NK-92 (cell line): ENCODE measurements around the gene NR2F1.
"Not testable (repeated sequence)": the region's sequence is repeated elsewhere in the genome, so short reads cannot be mapped to it uniquely, and the experiment has no call there.

Experiments
- DNase-seq: peaks from one replicate; lab custom pipeline; 2025; ENCODE audit not compliant: unreplicated experiment; lab: John Stamatoyannopoulos, UW

Gene NR2F1

DNA sequence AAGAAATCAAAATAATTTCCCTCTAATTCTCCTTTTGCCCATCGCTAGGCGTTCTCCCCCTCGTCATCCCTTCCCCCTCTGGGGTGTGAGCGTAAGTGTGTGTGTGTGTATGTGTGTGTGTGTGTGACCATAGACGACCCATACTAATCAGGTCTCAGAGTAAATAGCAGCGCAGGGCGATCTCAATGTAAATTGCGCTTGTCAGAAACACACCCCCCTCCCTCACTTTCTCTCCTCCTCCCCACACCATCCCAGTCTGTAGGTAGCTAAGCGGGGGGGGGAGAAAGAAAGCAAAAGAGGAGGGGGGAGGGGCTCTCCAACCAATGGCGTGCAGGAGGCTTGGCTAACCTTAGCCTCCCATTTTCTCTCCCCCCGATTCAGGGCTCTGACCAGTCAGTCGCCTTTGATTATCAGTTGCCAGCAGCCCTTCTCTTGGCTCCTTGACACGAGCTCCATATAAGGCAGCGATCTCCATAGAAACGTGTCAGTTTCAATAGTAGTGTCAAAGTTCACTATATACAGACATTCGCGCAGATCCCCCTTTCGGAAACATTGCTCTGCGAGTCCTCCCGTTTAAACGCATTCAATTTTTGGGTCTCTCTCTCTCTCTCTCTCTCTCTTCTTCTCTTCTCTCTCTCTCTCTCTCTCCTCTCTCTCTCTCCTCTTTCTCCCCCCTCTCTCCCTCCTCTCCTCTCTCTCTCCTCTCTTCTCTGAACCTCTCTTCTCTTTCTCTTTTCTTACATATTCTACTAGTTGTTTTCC lies at the start of gene NR2F1:
NR2F1 (plus strand) TSS at position 546 of the 762 bp plus-strand sequence. CDS start 1,802 bp downstream, outside the sequence.
- DNase-seq, result no peak

DNA sequence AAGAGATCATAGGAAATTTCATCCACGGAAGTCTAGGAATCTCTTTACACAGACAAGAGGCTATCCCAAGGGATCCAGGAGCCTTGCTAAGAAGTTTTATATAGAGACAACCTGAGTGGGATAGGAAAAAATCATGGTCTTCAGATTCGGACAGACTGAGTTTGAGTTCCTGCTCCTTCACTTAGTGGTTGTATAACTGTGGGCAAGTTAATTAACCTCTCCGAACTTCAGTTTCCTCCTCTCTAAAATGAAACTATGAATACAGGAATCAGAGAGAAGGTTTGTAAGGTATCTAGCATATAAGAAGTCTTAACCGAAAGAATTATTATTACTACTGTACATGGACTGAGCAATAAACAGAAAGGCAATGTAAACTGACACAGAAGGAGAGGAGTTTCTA lies 37.1 kb upstream of the NR2F1 start:
- DNase-seq, result no peak

DNA sequence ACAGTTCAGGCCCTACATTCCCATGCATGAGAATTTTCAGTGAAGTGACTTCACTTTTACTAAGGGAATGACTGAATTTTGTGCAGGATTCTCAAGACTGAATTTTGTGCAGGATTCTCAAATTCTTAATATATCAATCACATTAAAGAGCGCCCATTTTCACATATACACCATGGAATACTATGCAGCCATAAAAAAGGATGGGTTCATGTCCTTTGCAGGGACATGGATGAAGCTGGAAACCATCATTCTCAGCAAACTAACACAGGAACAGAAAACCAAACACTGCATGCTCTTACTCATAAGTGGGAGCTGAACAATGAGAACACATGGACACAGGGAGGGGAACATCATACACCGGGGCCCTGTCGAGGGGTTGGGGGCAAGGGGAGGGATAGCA lies 33.4 kb upstream of the NR2F1 start:
- DNase-seq, result not testable (repeated sequence)

DNA sequence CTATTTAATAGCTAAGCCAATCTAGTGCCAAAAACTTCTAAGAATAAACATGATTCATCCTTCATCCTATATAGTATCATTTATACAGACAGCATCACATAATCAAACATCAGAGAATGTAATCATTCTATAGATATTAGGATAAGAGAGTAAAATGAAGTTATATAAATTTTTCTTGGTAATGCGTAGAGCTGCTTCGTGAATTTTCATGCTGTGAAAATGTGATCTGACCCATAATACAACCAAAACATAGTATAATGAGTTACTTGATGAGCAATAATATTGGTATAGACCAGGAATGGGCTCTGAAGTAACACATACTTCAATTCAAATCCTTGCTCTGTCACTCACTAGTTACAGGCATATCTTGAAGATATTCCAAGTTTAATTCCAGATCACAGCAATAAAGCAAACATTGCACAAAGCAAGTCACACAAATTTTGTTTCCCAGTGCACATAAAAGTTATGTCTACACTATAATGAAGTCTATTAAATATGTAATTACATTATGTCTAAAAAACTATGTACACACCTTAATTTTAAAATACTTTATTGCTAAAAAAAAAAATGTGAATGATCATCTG lies 25.9 kb upstream of the NR2F1 start:
- no peak for DNase-seq

DNA sequence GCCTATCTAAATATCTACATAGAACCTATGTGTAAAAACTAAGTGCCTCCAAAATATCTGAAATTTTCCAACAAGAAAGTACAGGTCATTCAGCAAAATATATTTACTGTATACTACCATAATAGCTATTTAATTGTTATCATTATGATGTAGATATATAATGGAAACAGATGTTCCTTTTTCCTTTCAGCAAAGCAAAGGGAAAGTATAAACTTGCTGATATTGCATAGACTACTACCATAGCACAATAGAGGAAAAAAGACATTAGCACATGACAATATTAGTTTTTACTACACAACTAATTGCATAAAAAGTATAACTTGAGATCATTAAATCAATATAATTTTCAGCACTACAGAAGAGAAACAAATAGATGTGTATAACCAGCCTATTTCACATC lies 16.9 kb upstream of the NR2F1 start:
- DNase-seq, result no peak

DNA sequence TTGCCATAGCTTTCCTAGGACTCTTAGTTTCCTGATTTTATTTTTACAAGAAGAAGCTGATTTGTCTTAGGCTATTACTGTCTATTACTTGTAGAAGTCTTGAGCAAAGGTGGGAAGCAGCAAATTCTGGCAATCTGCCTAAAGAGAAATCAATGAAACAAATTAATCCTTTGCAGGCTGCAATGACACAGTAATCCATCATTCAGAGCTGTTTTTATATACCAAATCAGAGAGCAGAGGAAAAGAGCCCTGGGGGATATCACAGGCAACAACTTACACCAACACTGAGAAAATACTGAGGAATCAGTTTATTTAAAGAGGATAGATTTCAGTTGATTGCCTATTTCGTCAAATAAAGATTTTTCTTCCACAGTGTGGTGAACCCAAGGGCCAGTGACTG lies 15.6 kb upstream of the NR2F1 start:
- no peak for DNase-seq

DNA sequence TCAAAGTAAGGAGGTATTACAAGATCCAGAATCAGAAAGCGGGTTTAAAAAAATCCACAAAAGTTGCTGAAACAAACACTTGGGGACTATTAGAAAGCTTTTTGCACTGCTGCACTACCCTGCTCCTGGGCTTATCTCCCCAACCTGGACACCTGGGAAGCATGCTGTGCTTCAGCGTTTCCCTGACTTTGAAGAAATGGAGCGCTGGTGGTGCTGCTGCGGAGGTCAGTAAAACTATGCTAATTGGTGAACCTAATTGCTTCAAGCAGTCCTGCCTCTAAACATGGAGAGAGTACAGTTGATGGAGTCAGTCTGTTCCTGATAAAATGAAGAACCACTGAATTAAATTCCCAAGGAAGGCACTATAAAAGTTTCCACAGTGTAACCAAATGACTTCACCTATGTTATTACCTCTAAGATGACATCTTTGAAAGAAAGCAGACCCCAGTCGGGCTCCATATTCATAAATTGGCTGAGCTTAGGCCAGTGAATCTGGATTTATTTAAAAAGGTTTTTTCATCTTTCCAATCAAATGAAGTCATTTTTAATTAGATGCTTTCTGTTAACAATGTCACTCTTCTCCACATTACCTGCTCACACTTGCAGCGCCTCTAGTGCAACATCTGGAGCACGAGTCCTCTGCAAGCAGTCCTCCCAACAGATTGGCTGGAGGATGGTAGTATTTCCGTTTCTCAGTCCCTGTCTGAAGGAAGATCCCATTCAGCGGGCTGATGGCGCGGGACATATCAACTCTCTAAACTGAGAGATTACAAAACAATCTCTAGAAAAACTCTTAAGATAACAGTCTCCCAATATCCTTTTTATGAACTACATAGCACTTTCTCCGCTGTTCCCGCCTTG lies 13.5 kb upstream of the NR2F1 start:
- DNase-seq, result no peak

DNA sequence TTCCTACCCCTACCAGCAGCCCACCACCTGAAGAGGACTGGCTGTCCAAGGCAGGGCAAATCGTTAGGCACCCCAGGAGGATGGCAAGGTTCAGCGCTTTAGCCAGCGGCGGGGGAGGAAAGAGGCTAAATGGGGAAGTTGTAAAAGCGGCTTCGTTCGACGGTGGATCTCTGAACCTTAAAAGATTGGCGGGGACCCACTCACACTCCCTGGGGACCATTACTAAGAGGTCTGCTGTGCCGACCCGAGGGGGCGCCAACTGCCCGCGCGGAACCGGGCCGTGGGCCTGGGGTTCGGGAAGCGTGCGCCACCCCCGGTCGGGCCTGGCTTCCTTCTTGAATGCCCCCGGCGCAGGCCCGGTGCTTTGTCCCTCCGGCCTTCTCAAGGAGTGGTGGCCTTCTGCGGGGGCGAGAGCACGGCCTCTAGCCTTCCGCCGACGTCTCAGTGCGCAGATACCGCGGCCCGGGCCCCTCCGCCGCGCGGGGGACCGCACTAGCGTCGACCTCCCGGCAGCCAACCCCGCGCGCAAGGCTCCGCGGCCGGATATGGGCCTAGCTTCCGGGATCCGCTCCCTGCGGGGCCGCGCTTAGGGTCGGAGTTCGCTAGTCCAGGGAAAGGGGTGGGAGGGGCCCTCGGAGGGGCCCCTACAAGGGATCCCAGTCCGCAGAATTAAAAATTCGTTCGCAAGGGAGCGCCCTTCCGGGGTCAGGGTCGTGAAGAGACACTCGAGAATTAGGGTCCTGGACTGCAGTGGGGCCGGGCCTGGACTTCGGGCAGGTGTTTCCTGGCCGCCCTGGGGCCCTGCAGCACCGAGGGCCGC lies 12.5 kb upstream of the NR2F1 start:
- no peak for DNase-seq

DNA sequence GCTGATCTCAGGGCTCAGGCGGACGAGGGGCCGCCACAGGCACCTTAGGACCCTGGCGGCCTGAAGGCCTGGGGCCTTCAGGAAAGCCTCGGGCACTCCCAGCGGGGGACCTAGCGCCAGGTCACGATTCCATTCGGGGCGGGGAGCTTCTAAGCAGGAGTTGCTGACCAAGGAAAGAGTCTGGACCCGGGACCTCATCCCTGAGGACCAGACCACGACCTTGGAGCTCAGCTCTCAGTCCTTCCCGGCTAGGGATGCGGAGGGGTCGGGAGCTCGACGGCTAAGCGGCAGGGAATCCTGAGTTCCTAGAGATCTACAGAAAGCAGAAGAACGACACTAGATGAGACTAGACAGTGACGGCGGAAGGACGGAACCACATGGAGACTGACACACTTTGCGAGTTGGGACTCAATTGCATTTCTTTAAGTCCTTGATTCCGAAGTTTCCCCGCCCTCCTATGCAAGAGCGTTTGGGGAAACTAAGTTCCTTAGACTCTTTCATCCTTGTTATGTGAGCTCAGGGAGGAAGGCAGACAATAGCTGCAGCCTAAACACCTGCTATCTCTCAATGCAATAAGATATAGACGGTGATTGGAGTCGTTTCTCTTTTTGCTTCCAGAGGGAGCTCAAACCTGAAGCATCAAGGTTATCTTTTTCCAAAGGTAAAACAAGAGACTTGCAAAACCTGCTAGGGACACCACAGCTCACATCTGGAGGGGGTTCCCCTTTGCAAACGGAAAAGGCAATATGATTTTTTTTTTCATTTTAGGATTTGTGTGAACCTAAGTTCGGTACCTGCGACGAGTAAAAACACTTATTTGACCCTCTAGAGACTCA lies 11.7 kb upstream of the NR2F1 start:
- no peak for DNase-seq

DNA sequence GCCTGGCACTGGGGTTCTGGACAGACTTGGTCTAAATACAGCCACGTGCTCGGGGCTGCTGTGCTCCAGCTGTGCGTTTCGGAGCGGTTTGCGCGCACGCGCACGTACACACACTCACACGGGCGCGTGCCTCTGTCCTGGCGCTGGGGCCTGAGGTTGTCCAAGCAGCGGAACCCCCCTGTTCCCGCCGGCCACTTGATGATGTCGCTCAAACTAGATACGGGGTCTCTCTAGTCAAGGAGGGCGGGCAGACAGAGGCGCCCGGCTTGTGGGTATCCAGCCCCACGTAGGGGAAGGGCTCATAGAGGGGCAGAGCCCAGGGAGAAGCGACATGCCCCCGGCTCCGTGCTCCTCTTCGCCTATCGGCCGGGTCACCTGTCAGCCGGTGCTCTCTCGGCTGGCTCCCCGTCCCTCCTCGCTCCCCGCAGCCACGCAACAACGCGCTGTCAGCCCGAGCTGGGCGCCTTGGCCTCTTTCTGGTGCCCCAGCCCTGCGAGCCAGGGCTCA lies 10.9 kb upstream of the NR2F1 start:
- no peak for DNase-seq

DNA sequence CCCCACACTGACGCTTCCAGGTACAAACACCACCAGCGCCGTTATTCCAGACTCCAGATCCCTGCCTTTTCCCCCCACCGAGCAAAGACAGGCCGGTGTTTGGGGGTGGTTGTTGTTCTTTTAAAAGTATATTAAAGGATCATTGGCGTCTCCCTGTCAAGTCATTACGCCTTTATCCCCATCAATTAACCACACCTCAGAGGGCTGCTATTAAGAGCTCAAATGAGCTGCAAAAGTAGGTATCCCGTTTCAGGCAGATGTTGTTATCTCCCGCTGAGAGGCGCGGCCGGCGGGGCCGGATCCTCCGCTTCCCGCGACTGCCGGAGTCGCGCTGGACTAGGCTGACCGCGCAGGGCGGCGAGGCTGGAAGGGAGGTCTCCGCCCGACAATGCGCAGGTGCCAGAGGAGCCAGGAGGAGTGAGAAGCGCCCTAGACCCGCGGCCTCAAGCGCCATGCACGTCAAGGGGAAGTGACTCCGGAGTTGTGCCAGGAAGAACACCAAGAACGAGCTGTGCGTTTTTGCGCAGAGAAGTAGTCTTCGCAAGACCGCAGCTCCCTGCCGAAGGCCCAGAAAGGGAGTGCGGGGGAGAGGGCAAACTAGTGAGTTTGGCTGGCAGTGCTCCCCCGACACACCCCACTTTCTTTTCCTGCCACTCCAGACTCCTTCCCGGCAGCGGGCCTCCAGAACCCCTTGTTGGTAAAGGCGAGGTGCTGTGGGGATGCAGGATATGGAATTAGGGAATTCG lies 10.2 kb upstream of the NR2F1 start:
- DNase-seq, result no peak

DNA sequence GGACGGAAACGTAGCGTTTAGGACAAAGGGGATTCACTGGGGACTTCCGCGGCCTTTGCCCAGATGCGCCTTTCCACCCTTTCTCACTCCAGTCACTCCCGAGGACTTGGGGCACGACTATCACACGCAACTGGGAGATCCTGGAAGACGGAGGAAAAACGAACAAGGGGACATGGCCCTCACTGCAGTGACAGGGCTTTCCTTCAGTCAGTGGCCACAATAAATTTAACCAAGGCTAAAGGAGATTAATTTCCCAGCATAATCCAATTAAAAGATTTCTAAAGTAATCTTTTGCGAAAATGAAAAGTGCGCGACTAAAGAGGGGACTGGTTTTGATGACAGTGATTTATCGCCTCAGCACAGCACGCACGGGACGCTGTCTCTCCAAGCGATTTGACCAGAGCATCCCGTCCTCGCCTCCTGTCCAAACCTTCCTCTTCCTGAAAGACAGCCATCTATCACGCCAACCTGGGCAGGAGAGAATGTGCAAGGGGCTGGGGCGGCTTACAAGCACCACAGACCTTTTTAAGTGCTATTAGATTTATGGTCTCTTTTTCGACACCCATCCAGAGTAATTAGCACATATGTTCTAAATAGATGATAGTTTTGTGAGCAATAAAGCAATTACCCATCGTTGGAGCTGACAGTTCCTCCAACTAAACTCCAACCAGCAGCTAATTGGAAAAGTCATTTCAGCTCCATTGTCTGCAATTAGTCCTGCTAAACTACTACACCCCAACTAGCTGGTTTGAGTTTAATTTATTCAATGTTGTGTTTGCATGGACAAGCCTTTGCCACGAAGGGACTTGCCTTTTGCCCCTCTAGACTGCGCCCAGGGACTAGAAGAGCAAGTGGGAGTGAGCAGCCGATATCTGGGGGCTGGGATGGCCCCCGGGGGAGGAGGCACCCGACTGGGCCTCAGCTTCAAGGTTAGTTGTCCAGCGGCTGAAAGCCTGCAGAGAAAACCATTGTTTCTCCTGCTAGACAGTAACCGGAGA lies 9.4 kb upstream of the NR2F1 start:
- no peak for DNase-seq

DNA sequence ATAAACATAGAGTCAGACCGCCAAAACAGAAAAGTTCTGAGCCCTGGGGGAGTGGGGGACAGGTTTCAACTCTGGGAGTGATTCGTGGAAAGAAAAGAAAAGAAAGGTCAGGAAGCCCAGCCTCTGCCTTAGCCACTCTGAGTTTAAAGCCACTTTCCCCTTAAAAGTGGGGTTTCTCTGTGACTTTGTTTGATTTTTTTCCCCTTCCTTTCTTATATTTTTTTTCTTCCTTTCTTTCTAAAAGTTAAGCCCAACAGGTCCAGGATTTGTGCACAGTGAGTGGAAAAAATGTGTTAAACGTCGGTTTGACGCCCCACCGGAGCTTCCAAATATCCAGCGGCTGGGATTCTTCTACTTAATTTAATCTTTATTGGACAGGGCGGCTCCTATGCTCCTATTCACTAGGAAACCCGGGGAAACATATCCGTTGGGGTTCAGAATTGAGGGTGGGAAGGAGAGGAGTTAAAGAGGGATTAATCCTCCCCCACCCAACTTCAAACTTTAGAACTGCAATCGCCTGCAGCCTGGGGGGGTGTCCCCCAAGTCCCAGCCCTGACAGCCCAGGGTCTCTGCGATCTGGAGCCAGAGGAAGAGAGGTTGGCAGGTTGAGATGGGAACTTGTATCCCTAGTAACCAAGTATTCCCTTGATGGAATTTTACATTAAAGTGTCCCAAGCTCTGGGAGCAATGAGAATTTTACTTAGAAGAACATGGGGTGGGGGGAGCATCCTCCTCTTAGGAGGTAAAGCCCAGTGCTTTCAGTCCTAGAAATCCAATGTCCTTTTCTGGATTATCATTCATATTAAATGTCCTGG lies 8.3 kb upstream of the NR2F1 start:
- DNase-seq, result no peak

DNA sequence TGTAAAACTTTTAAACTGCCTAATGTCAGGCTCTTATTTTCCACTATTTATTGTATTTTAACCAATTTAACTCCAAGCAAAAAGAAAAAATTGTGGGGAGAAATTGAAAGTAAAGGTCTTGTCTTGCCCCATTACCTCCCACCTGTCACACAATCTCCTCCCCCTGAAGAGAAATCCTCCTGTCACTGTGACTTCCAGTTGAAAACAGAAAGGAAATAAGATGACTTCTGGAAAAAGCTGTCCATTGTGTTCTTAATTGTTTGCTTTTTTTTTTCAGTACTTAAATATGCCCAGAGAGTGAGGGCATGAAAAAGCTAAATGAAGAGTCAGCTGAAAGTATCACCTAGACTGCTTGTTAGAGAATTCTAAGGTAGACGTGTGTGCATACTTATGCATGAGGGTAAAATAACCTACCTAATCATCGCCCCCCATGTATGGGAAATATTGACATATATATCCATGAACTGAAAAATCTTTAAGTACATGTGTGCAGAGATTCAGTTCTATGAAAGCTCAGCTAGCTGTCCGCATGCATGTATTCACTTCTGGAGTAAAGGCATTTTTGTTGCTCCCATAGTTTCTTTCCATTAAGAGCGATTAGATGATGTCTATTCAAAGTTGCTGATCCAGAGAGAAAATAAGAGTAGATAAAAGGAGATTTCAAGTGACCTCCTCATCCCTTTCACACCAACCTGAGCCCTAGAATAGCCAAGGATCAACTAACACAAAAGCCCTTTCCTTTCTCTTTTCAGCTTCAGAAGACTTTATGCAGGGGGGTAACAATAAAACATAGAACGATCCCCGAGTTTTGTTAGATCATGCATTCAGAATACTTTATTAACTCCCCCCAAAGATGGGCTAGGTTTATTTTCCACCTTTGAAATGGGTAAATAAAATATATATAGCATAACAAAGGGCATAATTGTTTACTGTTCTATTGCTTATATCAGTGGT lies 7.3 kb upstream of the NR2F1 start:
- no peak for DNase-seq

DNA sequence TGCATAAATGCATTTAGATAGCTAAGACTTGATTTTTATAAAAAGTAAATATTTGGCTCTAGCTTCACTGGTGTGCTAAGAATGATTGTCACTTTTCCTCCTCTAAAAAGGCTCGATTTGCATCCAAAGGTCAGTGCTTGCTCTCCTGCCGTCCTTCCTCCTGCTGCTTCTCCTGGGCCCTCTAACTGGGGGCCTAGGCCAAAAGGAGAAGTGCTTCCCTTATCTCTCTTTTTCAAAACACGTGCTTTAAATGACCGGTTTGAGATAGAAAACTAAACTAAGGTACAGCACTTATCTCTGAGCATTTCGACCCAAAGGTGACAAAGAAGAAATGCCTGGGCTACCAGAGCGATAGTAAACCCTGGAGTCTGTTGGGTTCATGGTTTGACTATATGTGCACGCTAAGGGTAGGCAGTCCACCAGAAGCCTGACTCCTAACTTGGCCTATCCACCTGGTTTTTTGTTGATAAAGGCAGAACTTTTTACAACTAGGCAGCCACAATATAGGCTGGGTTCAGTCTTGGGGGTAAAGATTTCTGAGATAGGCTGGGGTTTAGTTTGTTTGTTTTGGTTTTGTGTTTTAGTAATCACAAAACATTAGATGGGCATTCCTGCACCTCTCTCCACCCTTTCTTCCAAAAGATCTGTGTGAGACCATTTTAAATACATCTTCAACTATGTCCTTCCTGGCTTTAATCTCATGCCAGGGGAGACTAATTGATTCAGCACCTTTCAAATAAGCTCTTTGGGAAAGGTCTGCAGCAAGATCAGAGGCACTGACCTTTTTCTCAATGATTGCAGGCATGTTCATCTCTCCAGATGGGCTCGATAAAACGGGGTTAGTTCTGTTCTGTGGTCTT lies 5.8 kb upstream of the NR2F1 start:
- DNase-seq, result no peak
